Endothelial cell of umbilical vein (primary cell): Measurements from ENCODE around the gene RAB7A. TPM values are rescaled to one million over a fixed set of nuclear protein-coding genes. Genes with fewer than 3 reads are reported as not detected.

Source experiments
- BruUV-seq: library from RNA; stranded (reverse); fragments of 400-500 nt; replicated peaks from 2 replicates; lab custom pipeline; 2021; lab: Mats Ljungman, UMichigan
- CTCF ChIA-PET: fragments of 300-600, 350-600 bp; sonication (Branson Sonifier 250); formaldehyde crosslinking; loops from one replicate; lab custom pipeline; 2021; ENCODE audit warnings: antibody characterized with exemption, inconsistent platforms; lab: Charles Lee
- POLR2A ChIA-PET: fragments of 300-600, 350-600 bp; sonication (Branson Sonifier 250); formaldehyde crosslinking; loops from one replicate; lab custom pipeline; 2021; ENCODE audit warnings: antibody characterized with exemption, inconsistent platforms; lab: Charles Lee
- DNase-seq: peaks from one replicate; pipeline ENCODE4 v3.0.0-alpha.2; 2011; ENCODE audit warnings: low read depth, low spot score
- FAIRE-seq: peaks from 2 replicates; lab custom pipeline; 2011; peaks lifted over from hg19 to GRCh38; lab: Jason Lieb, UNC
- H2AFZ ChIP-seq: 2 replicates; pipeline ENCODE4 v1.6.0; 2012; ENCODE audit warnings: low read depth, low read length, control low read depth, inconsistent platforms
- H3K27ac ChIP-seq: 2 replicates; pipeline ENCODE4 v1.5.1; 2011; ENCODE audit warnings: low read depth, mild to moderate bottlenecking, control low read depth, low read length, moderate library complexity; ENCODE audit not compliant: insufficient read depth
- H3K27me3 ChIP-seq, 2 experiments: 2 replicates each; pipeline versions ENCODE4 v1.6.0 to v1.6.1; 2011; ENCODE audit warnings: low read length in 2 of 2, mixed read lengths in 1 of 2; ENCODE audit not compliant: control insufficient read depth in 2 of 2, insufficient read depth in 2 of 2
- H3K36me3 ChIP-seq, 2 experiments: 2 replicates in 1 of 2; 3 replicates in 1 of 2; pipeline ENCODE4 v1.5.1; 2011; ENCODE audit warnings: low read length in 2 of 2, mild to moderate bottlenecking in 1 of 2, moderate library complexity in 1 of 2; ENCODE audit not compliant: control insufficient read depth in 2 of 2, insufficient read depth in 2 of 2; ENCODE audit errors: extremely low read depth in 1 of 2
- H3K4me1 ChIP-seq: 3 replicates; pipeline ENCODE4 v1.5.1; 2011; ENCODE audit warnings: mild to moderate bottlenecking, low read length; ENCODE audit not compliant: control insufficient read depth, insufficient read depth; ENCODE audit errors: extremely low read depth
- H3K4me2 ChIP-seq: 2 replicates; pipeline ENCODE4 v1.6.1; 2011; ENCODE audit warnings: low read length, control low read depth, mixed read lengths; ENCODE audit not compliant: insufficient read depth
- H3K4me3 ChIP-seq, 3 experiments: fragments of 200-600 bp in 1 of 3; sonication (generic), shearing (Covaris generic) in 1 of 3; replicated peaks in 1 of 3; 2 replicates each; pipeline ENCODE4 v1.5.1; 2011 to 2016; ENCODE audit warnings: control low read depth in 3 of 3, low read length in 3 of 3, mild to moderate bottlenecking in 2 of 3, inconsistent platforms in 1 of 3, low read depth in 1 of 3, moderate library complexity in 1 of 3; ENCODE audit not compliant: insufficient read depth in 1 of 3
- H3K79me2 ChIP-seq: 2 replicates; pipeline ENCODE4 v1.6.0; 2012; ENCODE audit warnings: low read length, inconsistent platforms; ENCODE audit not compliant: control insufficient read depth, insufficient read depth
- H3K9ac ChIP-seq: replicated peaks from 2 replicates; pipeline ENCODE3; 2011; ENCODE audit warnings: low read length, control low read depth; ENCODE audit not compliant: insufficient read depth; ENCODE audit errors: extremely low read depth
- H3K9me1 ChIP-seq: replicated peaks from 3 replicates; pipeline ENCODE4 v1.6.0; 2011; ENCODE audit warnings: mild to moderate bottlenecking, low read length; ENCODE audit not compliant: control insufficient read depth, insufficient read depth; ENCODE audit errors: extremely low read depth
- H3K9me3 ChIP-seq: replicated peaks from 2 replicates; pipeline ENCODE4 v1.5.1; 2012; ENCODE audit warnings: low read length, inconsistent platforms; ENCODE audit not compliant: control insufficient read depth, insufficient read depth
- H4K20me1 ChIP-seq: replicated peaks from 2 replicates; pipeline ENCODE3; 2011; ENCODE audit warnings: mild to moderate bottlenecking, low read length; ENCODE audit not compliant: control insufficient read depth, insufficient read depth; ENCODE audit errors: extremely low read depth
- EZH2 ChIP-seq: IDR thresholded peaks from 2 replicates; pipeline ENCODE4 v1.6.1; 2012; ENCODE audit warnings: borderline replicate concordance, low read depth, mild to moderate bottlenecking, moderate library complexity, low read length, inconsistent platforms; ENCODE audit not compliant: severe bottlenecking
- FOS ChIP-seq: IDR thresholded peaks from 2 replicates; pipeline ENCODE4 v1.6.1; 2011; ENCODE audit warnings: mild to moderate bottlenecking, low read length, moderate library complexity, borderline replicate concordance; ENCODE audit not compliant: insufficient read depth
- GATA2 ChIP-seq: IDR thresholded peaks from 2 replicates; pipeline ENCODE4 v1.7.0; 2011; ENCODE audit warnings: low read depth, mild to moderate bottlenecking, moderate library complexity, mixed read lengths, low read length; ENCODE audit not compliant: insufficient read length, insufficient read depth
- JUN ChIP-seq: IDR thresholded peaks from 2 replicates; pipeline ENCODE4 v1.6.1; 2011; ENCODE audit warnings: borderline replicate concordance, low read depth; ENCODE audit not compliant: insufficient read length, insufficient read depth
- MYC ChIP-seq: IDR thresholded peaks from one replicate; pipeline ENCODE4 v1.6.1; 2011; ENCODE audit warnings: mild to moderate bottlenecking, low read depth, low read length
- POLR2A ChIP-seq: IDR thresholded peaks from 2 replicates; pipeline ENCODE4 v1.6.1; 2012; ENCODE audit warnings: low read depth, mild to moderate bottlenecking, control low read depth, low read length
- dilution Hi-C: fragments of 300-500 bp; cut with MboI; formaldehyde crosslinking; loops from one replicate; pipeline ENCODE4 v1.15.0; 2019; ENCODE audit warnings: low sequenced_read_pairs; ENCODE audit not compliant: extremely low pct_ligation_motif_present
- intact Hi-C: fragments of 100-400 bp; cut with micrococcal nuclease; formaldehyde crosslinking; loops from one replicate; pipeline ENCODE4 v1.10.0; 2022
- polyA plus RNA-seq, 4 experiments: library from polyadenylated mRNA; depleted of rRNA in 3 of 4; stranded (reverse) in 3 of 4; unstranded in 1 of 4; fragments of >200 nt; gene quantifications; 2 replicates each; pipeline versions ENCODE4 v1.2.1 to v1.2.3, GENCODE V29; 2011 to 2012; ENCODE audit warnings: missing spikeins in 1 of 4
- total RNA-seq: library from RNA; stranded (reverse); gene quantifications from 2 replicates; pipeline ENCODE4 v1.2.3, GENCODE V29; 2021
- TF ChIP-seq, protein P1 (sequence below), 2 donors: IDR thresholded peaks; 1 replicate in 1 of 2; 2 replicates in 1 of 2; pipeline ENCODE4 v1.5.1; 2011; ENCODE audit warnings: low read length in 2 of 2, mild to moderate bottlenecking in 2 of 2, moderate library complexity in 2 of 2, control low read depth in 1 of 2, inconsistent platforms in 1 of 2, low read depth in 1 of 2; ENCODE audit not compliant: insufficient read depth in 1 of 2; ENCODE audit errors: extremely low read depth in 1 of 2
- TF ChIP-seq, protein P2 (sequence below): IDR thresholded peaks from 2 replicates; pipeline ENCODE4 v1.6.1; 2011; ENCODE audit not compliant: insufficient read depth, insufficient read length

RAB7A gene
- total and polyA plus RNA-seq, 2 donors (not counting 3 experiments of a cell fraction or from before 2014, with no cell fraction given): 243 to 262 TPM

DNA sequence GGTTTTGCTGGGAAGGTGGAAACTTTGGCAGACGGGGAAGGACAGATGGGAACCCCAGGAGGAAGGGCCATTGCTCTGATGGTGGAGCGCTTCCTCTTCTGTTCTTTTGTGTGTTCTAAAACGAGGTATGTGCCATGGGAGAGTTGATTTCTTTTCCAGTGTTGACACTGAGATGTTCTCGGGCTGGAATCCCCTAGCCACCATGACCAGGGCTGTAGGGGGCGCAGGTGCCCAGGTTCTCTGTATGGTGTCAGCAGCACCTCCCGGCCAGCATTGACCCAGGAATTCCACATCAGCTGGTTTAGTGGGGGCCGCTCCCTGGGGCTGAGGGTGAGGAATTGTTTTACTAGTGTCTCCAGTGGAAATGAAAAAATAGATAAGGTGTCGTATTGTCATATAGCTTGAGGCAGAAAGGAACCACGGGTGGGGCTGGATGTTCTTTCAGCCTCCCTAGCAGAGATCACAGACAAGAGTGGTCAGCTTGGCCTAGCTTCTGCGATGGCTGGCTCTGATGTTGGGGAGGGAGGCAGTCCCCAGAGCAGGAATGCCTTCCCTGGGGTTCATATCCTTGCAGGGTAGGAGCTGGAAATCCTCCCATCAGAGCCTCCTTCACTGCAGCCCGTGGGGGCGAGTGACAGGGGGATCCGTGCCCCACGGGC, 119.3 kb downstream of the RAB7A start:
- Histone ChIP-seq H4K20me1 (no peaks in the 10 kb centered on the region), H3K4me2 (peak overlapping the region; percentile 68), H3K4me1 (peaks cover 4% of the 10 kb centered on the region), H3K36me3 (no peaks in the 10 kb centered on the region), H3K4me3 (peak overlapping the region; percentile 37 to 54 (median 54)), H3K79me2 (no peaks in the 10 kb centered on the region), H3K9ac (peak overlapping the region; percentile 2), H3K27me3 (no peaks in the 10 kb centered on the region), H2AFZ (peak overlapping the region; percentile 97), H3K27ac (no peak overlapping the region), H3K9me3 (no peaks in the 10 kb centered on the region), H3K9me1 (no peaks in the 10 kb centered on the region)
- BruUV-seq: no TSS peak
- ChIA-PET POLR2A (no interaction called here), CTCF (interaction anchor here (0.7 to 3.6 kb wide), 28 partner anchors 10 to 237 kb away, joined by 3 to 60 read pairs (median 4); partner anchors contain the start of gene ACAD9)
- TF ChIP-seq, protein P1, sequence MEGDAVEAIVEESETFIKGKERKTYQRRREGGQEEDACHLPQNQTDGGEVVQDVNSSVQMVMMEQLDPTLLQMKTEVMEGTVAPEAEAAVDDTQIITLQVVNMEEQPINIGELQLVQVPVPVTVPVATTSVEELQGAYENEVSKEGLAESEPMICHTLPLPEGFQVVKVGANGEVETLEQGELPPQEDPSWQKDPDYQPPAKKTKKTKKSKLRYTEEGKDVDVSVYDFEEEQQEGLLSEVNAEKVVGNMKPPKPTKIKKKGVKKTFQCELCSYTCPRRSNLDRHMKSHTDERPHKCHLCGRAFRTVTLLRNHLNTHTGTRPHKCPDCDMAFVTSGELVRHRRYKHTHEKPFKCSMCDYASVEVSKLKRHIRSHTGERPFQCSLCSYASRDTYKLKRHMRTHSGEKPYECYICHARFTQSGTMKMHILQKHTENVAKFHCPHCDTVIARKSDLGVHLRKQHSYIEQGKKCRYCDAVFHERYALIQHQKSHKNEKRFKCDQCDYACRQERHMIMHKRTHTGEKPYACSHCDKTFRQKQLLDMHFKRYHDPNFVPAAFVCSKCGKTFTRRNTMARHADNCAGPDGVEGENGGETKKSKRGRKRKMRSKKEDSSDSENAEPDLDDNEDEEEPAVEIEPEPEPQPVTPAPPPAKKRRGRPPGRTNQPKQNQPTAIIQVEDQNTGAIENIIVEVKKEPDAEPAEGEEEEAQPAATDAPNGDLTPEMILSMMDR (IDR thresholded peaks at IDR 0.05; ENCODE audit: extremely low read depth in 1 of 2, insufficient read depth in 1 of 2, low read depth in 1 of 2, low read length in 2 of 2): peak in 1 of 2 donors; percentile 28
- TF ChIP-seq EZH2: no peak
- no peak for TF ChIP-seq GATA2
- no peak for TF ChIP-seq POLR2A
- no peak for TF ChIP-seq MYC
- TF ChIP-seq FOS: no peak
- TF ChIP-seq, protein P2, sequence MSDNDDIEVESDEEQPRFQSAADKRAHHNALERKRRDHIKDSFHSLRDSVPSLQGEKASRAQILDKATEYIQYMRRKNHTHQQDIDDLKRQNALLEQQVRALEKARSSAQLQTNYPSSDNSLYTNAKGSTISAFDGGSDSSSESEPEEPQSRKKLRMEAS: no peak
- TF ChIP-seq JUN: no peak
- FAIRE-seq (peak; percentile 35), DNase-seq (no peak)
- intact Hi-C loops (no loop called here), dilution Hi-C loops (no loop called here)
